ENCODE measurements around the gene SERPINB6. TPM values are rescaled to one million over a fixed set of nuclear protein-coding genes. Genes with fewer than 3 reads are reported as not detected.

SERPINB6 gene
- total and polyA plus RNA-seq, 9 of the 15 experiments (the other 6 are each of a cell fraction or from before 2014, with no cell fraction given): 86.6 to 211 (median 143) TPM

DNA sequence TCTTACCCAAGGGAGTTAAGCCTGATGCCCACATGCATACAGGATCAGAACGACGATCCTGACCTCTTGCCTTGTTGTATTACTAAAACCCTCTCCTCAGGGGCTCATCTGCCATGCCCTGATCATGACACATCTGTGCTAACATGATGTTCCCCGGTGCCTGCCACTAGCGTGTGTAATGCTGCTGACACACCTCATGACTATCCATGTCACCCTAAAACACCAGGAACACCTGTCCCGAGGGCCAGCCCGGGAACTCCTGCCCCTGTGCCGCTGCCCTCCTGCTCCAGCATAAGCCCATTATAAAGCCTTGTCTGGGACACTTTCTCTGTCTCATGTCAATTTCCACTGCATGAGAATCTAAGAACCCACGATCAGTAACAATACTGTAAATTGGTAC is 7.6 kb downstream of the SERPINB6 start (continued):
- TF ChIP-seq, protein P1, sequence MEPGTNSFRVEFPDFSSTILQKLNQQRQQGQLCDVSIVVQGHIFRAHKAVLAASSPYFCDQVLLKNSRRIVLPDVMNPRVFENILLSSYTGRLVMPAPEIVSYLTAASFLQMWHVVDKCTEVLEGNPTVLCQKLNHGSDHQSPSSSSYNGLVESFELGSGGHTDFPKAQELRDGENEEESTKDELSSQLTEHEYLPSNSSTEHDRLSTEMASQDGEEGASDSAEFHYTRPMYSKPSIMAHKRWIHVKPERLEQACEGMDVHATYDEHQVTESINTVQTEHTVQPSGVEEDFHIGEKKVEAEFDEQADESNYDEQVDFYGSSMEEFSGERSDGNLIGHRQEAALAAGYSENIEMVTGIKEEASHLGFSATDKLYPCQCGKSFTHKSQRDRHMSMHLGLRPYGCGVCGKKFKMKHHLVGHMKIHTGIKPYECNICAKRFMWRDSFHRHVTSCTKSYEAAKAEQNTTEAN (CRISPR knock-in tag; IDR thresholded peaks at IDR 0.05): no peak
- no peak for TF ChIP-seq HDAC8 (tag; IDR thresholded peaks at IDR 0.05)

DNA sequence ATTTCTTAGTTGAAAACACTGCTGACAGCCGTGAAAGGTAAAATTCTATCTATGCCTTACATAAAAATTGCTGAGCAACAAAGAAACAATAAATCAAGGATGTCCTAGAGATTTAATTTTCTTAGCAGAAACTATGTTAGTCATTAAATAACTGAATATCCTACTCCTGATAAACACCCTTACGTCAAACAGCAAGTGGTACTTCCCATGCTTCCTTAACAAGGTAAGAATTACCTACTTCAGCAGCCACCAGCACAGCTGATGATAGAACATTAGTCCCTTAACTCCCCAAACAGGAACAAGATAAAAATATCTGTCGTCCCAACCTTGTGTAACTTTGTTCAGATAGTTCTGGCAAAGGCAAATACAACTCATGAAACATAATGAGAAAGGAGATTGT is 8.7 kb downstream of the SERPINB6 start:
- no peaks in the 10 kb centered on the region for H3K9me3 ChIP-seq (replicated peaks; ENCODE audit: control insufficient read depth, insufficient read depth, low read depth, low read length)
- H3K4me2 ChIP-seq (ENCODE audit: insufficient read depth, low read length): peak overlapping the region; percentile 33; the same call in 1 of the 2 replicates
- no peak overlapping the region for H3K4me3 ChIP-seq
- H3K79me2 ChIP-seq (ENCODE audit: control insufficient read depth, insufficient read depth, low read length): peaks cover 86% of the 10 kb centered on the region
- peaks cover 44 to 53% of the 10 kb centered on the region in 2 experiments for H3K4me1 ChIP-seq (replicated peaks in 1 of 2; ENCODE audit: control insufficient read depth in 2 of 2, insufficient read depth in 2 of 2, low read length in 2 of 2)
- in situ Hi-C loops (cut with MboI): no loop called here
- H2AFZ ChIP-seq (ENCODE audit: low read depth, low read length): no peak overlapping the region
- intact Hi-C loops (cut with micrococcal nuclease): no loop called here
- peak overlapping the region; percentile 42; the same call in 1 of the 3 replicates for H3K27ac ChIP-seq (ENCODE audit: extremely low read depth, low read depth, low read length)
- peak overlapping the region in 1 of 2 experiments; percentile 32; a peak in 1 of 4 replicates for H3K9ac ChIP-seq (ENCODE audit: insufficient read depth in 1 of 2, low read depth in 2 of 2, low read length in 2 of 2)
- DNase-seq (ENCODE audit: extremely low read depth in 1 of 4, low spot score in 3 of 4): peak in 2 of 4 experiments; percentile 51 to 74
- no peaks in the 10 kb centered on the region for H4K20me1 ChIP-seq (replicated peaks; ENCODE audit: control insufficient read depth, insufficient read depth, low read length)
- ChIA-PET CTCF (ENCODE audit: low intra/inter-chr PET ratio) (interaction anchor here (1.1 kb wide), 1 partner anchor 10 kb away, joined by 3 read pairs; no protein-coding TSS in a partner anchor), POLR2A (interaction anchor here (1.1 to 2.0 kb wide), 6 partner anchors 9 to 40 kb away, joined by 3 to 10 read pairs (median 5); partner anchors contain the start of genes NQO2 and SERPINB6)
- H3K27me3 ChIP-seq (ENCODE audit: control insufficient read depth in 2 of 2, insufficient read depth in 2 of 2, low read length in 2 of 2): no peaks in the 10 kb centered on the region
- H3K36me3 ChIP-seq (ENCODE audit: control insufficient read depth, insufficient read depth, low read length): peaks cover 26% of the 10 kb centered on the region
- 5% methylated on average over 3 of the region's 3 CpGs for WGBS (ENCODE audit: insufficient coverage, low coverage, missing lambda C conversion rate)
- H3K9me1 ChIP-seq (ENCODE audit: control insufficient read depth, insufficient read depth, low read length): no peaks in the 10 kb centered on the region
- peak; percentile 76 for FAIRE-seq
- ATAC-seq: peak; percentile 14
- no TSS peak for BruUV-seq (replicated peaks)
- TF ChIP-seq, protein P2, sequence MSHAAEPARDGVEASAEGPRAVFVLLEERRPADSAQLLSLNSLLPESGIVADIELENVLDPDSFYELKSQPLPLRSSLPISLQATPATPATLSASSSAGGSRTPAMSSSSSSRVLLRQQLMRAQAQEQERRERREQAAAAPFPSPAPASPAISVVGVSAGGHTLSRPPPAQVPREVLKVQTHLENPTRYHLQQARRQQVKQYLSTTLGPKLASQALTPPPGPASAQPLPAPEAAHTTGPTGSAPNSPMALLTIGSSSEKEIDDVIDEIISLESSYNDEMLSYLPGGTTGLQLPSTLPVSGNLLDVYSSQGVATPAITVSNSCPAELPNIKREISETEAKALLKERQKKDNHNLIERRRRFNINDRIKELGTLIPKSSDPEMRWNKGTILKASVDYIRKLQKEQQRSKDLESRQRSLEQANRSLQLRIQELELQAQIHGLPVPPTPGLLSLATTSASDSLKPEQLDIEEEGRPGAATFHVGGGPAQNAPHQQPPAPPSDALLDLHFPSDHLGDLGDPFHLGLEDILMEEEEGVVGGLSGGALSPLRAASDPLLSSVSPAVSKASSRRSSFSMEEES (CRISPR knock-in tag; IDR thresholded peaks at IDR 0.05): no peak
- no peak for TF ChIP-seq TAF1 (IDR thresholded peaks at IDR 0.05; ENCODE audit: control insufficient read depth, extremely low read depth, insufficient read depth, low read length, severe bottlenecking)
- TF ChIP-seq MAFG (tag; conservative IDR thresholded peaks at IDR 0.05): no peak
- TF ChIP-seq, protein P3, sequence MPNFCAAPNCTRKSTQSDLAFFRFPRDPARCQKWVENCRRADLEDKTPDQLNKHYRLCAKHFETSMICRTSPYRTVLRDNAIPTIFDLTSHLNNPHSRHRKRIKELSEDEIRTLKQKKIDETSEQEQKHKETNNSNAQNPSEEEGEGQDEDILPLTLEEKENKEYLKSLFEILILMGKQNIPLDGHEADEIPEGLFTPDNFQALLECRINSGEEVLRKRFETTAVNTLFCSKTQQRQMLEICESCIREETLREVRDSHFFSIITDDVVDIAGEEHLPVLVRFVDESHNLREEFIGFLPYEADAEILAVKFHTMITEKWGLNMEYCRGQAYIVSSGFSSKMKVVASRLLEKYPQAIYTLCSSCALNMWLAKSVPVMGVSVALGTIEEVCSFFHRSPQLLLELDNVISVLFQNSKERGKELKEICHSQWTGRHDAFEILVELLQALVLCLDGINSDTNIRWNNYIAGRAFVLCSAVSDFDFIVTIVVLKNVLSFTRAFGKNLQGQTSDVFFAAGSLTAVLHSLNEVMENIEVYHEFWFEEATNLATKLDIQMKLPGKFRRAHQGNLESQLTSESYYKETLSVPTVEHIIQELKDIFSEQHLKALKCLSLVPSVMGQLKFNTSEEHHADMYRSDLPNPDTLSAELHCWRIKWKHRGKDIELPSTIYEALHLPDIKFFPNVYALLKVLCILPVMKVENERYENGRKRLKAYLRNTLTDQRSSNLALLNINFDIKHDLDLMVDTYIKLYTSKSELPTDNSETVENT (CRISPR knock-in tag; IDR thresholded peaks at IDR 0.05): no peak
- no peak for TF ChIP-seq PTBP1 (IDR thresholded peaks at IDR 0.05; ENCODE audit: low read depth, low read length)
- TF ChIP-seq ZNF77 (CRISPR knock-in tag; IDR thresholded peaks at IDR 0.05): no peak
- no peak for TF ChIP-seq PHF20 (IDR thresholded peaks at IDR 0.05; ENCODE audit: partially characterized antibody)
- no peak for TF ChIP-seq EHMT2 (IDR thresholded peaks at IDR 0.05)
- TF ChIP-seq ILK (tag; IDR thresholded peaks at IDR 0.05; ENCODE audit: borderline replicate concordance, low read depth): no peak
- no peak for TF ChIP-seq ZNF41 (CRISPR knock-in tag; conservative IDR thresholded peaks at IDR 0.05)
- no peak for TF ChIP-seq CBX8 (IDR thresholded peaks at IDR 0.05; ENCODE audit: borderline replicate concordance, extremely low read depth, low read depth, low read length, poor library complexity, severe bottlenecking)
- TF ChIP-seq NCOA4 (IDR thresholded peaks at IDR 0.05; ENCODE audit: partially characterized antibody): no peak
- no peak for TF ChIP-seq ARID2 (IDR thresholded peaks at IDR 0.05)
- no peak for TF ChIP-seq EWSR1 (IDR thresholded peaks at IDR 0.05; ENCODE audit: borderline replicate concordance, low read depth, partially characterized antibody)

All from K562 (cell line).